RWPE2 (cell line): ENCODE measurements around the gene CLEC4G.
A peak's percentile ranks its signal among the peaks of the same experiment; 100 is the strongest.

Experiments used
- ATAC-seq: fragments of 200-7000 bp; cut with Tn5 transposase; 3 replicates; pipeline ENCODE4 v1.9.1; 2021; ENCODE audit warnings: low read depth
- DNase-seq: peaks from one replicate; pipeline ENCODE4 v3.0.0-alpha.2; 2020; ENCODE audit warnings: low spot score
- H3K27ac ChIP-seq: fragments of 450-650 bp; 2 replicates; pipeline ENCODE4 v1.5.1; 2017; ENCODE audit warnings: mild to moderate bottlenecking; ENCODE audit not compliant: poor library complexity, severe bottlenecking
- H3K27me3 ChIP-seq: fragments of 250-450 bp; sonication (Bioruptor Pico); 2 replicates; pipeline ENCODE4 v1.5.1; 2021; ENCODE audit warnings: mild to moderate bottlenecking, moderate library complexity; ENCODE audit not compliant: insufficient read depth, poor library complexity, severe bottlenecking
- H3K36me3 ChIP-seq: fragments of 250-450 bp; sonication (Bioruptor Pico); 2 replicates; pipeline ENCODE4 v1.5.1; 2020; ENCODE audit warnings: low read depth, mild to moderate bottlenecking, moderate library complexity
- H3K4me1 ChIP-seq: fragments of 250-450 bp; sonication (Bioruptor Pico); 2 replicates; pipeline ENCODE4 v1.5.1; 2021; ENCODE audit warnings: mild to moderate bottlenecking, moderate library complexity; ENCODE audit not compliant: insufficient read depth, poor library complexity, severe bottlenecking
- H3K4me3 ChIP-seq: fragments of 250-450 bp; sonication (Bioruptor Pico); 2 replicates; pipeline ENCODE4 v1.5.1; 2021; ENCODE audit warnings: mild to moderate bottlenecking, moderate library complexity; ENCODE audit not compliant: severe bottlenecking
- H3K9me3 ChIP-seq: fragments of 250-450 bp; sonication (Bioruptor Pico); 2 replicates; pipeline ENCODE4 v1.5.1; 2021; ENCODE audit warnings: mild to moderate bottlenecking, moderate library complexity; ENCODE audit not compliant: severe bottlenecking
- TF ChIP-seq, protein P1 (sequence below): fragments of 450-650 bp; IDR thresholded peaks from one replicate; pipeline ENCODE4 v1.5.1; 2017; ENCODE audit warnings: mild to moderate bottlenecking, moderate library complexity; ENCODE audit not compliant: poor library complexity, severe bottlenecking

The CLEC4G gene

DNA sequence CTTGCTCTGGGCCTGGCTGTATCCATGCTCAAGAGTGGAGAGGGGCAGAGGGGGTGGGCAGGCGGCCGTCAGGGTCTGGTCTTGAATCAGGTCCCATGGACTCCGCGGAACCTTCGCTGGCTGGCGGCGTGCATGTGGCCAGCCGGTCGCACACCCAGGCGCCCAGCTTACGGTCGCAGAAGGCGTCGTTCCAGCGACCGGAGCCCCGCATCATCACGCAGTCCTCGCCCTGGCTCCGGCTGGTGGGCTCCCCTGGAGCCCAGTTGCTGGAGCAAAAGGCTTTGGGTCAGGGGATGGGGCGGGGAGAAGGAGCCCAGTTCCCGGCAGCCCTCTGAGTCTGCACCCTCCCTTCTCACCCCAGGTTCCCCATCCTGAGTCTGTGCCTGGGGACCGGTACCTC is 42.7 kb downstream of the CLEC4G start:
- ATAC-seq (no peak), DNase-seq (no peak)
- Histone ChIP-seq H3K36me3 (no peaks in the 10 kb centered on the region), H3K4me3 (no peak overlapping the region), H3K9me3 (no peaks in the 10 kb centered on the region), H3K4me1 (no peaks in the 10 kb centered on the region), H3K27ac (no peak overlapping the region), H3K27me3 (peaks cover 2% of the 10 kb centered on the region)
- TF ChIP-seq, protein P1, sequence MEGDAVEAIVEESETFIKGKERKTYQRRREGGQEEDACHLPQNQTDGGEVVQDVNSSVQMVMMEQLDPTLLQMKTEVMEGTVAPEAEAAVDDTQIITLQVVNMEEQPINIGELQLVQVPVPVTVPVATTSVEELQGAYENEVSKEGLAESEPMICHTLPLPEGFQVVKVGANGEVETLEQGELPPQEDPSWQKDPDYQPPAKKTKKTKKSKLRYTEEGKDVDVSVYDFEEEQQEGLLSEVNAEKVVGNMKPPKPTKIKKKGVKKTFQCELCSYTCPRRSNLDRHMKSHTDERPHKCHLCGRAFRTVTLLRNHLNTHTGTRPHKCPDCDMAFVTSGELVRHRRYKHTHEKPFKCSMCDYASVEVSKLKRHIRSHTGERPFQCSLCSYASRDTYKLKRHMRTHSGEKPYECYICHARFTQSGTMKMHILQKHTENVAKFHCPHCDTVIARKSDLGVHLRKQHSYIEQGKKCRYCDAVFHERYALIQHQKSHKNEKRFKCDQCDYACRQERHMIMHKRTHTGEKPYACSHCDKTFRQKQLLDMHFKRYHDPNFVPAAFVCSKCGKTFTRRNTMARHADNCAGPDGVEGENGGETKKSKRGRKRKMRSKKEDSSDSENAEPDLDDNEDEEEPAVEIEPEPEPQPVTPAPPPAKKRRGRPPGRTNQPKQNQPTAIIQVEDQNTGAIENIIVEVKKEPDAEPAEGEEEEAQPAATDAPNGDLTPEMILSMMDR: no peak

DNA sequence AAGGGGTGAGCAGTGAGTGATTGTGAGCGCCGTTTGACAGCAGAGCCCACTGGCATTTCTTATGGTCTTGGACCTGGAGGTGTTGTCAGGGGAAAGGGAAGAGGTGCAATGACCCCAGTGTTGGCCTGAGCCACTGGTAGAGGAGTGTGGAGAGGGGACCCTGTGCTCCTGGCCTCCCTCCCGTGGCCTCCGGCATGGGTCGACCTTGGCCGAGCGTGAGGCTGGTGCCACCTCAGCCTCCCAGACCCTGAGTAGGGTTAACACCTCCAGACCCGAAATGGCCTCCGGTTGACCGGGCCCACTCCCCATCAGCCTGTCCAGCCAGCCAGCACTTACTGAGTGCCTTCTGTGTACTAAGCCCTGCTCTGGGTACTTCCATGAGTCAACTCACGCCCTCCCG is 44.7 kb downstream of the CLEC4G start:
- H3K4me3 ChIP-seq: no peak overlapping the region
- H3K9me3 ChIP-seq: no peaks in the 10 kb centered on the region
- no peaks in the 10 kb centered on the region for H3K4me1 ChIP-seq
- H3K27ac ChIP-seq: no peak overlapping the region
- DNase-seq: no peak
- H3K36me3 ChIP-seq: peaks cover 12% of the 10 kb centered on the region
- peaks cover 2% of the 10 kb centered on the region for H3K27me3 ChIP-seq
- TF ChIP-seq, protein P1: no peak
- no peak for ATAC-seq

DNA sequence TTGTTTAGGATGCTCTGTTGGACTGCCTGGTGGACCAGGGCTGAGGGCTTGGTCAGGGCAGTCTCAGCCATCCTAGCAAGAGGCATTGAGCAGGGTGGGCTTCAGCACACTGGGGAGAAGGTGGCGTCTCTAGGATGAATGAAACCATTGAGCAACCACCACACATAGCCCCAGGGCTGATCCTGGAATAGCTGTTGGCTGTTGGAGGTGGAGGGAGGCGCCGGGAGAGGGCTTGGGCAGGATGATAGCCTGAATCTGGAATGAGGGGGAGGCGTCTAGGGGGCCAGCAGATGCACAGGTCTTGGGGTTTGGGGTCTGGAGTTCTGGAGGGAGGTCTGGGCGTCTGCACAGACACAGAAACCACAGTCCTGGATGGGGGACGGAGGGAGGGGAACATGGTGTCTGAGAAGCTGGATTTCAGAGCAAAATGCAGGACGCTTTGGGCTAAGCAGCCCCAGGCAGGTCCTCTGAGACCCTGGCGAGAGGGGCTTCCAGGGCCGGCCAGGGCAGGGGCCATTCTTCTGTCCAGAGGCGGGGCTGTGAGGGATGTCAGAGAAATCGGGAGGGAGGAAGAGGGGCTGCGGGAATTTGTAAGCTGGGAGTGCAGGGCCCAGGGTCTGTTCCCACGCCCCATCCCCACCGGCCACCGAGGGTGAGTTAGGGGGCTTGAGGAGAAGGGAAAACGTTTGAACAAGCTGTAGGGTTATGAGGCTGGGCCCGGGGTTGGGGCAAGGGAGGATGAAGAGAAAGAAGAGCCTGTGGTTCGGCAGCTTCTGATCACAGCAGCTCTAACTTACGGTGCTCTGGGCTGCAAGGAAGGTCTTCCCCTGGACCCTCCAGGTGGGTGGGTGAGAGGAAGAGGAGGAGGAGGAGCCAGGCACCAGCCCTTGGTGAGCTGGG is 46.1 kb downstream of the CLEC4G start:
- H3K9me3 ChIP-seq: no peaks in the 10 kb centered on the region
- ATAC-seq (peak; percentile 31; the same call in 1 of the 3 replicates), DNase-seq (no peak)
- peaks cover 12% of the 10 kb centered on the region for H3K36me3 ChIP-seq
- TF ChIP-seq, protein P1: no peak
- H3K27ac ChIP-seq: no peak overlapping the region
- H3K4me1 ChIP-seq: no peaks in the 10 kb centered on the region
- H3K4me3 ChIP-seq: no peak overlapping the region
- H3K27me3 ChIP-seq: peaks cover 2% of the 10 kb centered on the region

DNA sequence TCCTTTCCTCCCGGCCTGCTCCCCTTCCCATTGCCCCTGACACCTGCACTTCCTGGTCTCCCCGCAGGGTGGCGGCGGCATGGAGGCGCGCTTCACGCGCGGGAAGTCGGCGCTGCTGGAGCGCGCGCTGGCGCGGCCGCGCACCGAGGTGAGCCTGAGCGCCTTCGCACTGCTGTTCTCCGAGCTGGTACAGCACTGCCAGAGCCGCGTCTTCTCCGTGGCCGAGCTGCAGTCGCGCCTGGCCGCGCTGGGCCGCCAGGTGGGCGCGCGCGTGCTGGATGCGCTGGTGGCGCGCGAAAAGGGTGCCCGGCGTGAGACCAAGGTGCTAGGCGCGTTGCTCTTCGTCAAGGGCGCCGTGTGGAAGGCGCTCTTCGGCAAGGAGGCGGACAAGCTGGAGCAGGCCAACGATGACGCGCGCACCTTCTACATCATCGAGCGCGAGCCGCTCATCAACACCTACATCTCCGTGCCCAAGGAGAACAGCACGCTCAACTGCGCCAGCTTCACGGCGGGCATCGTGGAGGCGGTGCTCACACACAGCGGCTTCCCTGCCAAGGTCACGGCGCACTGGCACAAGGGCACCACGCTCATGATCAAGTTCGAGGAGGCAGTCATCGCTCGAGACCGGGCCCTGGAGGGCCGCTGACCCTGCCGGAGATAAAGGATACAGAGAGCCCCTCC is 49.6 kb downstream of the CLEC4G start:
- ATAC-seq (no peak), DNase-seq (no peak)
- TF ChIP-seq, protein P1: peak; percentile 0
- H3K27me3 ChIP-seq: no peaks in the 10 kb centered on the region
- no peaks in the 10 kb centered on the region for H3K9me3 ChIP-seq
- no peak overlapping the region for H3K4me3 ChIP-seq
- H3K36me3 ChIP-seq: peaks cover 12% of the 10 kb centered on the region
- no peak overlapping the region for H3K27ac ChIP-seq
- no peaks in the 10 kb centered on the region for H3K4me1 ChIP-seq
